DMS53 treated with DMSO at 0.1 percent for 48 hours (cell line): ENCODE measurements around the gene A2M.

Source experiments
- DNase-seq: peaks from one replicate; lab custom pipeline; 2025; ENCODE audit not compliant: unreplicated experiment; lab: John Stamatoyannopoulos, UW

Gene A2M

GRCh38 chr12:9099552-9100190 lies 16.0 kb downstream of the A2M start:
- DNase-seq = no peak

GRCh38 chr12:9098463-9099026 lies 17.2 kb downstream of the A2M start:
- no peak for DNase-seq

- no peak for DNase-seq
These were observed 17.6 kb downstream of the A2M start for GRCh38 chr12:9098115-9098452.

GRCh38 chr12:9096563-9097176 lies 19.0 kb downstream of the A2M start:
- DNase-seq = no peak

GRCh38 chr12:9095322-9095721 lies 20.4 kb downstream of the A2M start:
- DNase-seq = no peak

- no peak for DNase-seq
These were observed 21.1 kb downstream of the A2M start for GRCh38 chr12:9094512-9095206.

- no peak for DNase-seq
These were observed 23.7 kb downstream of the A2M start for GRCh38 chr12:9091891-9092598.

- DNase-seq = no peak
These were observed 25.5 kb downstream of the A2M start for GRCh38 chr12:9090220-9090619.

- DNase-seq = no peak
These were observed 28.5 kb downstream of the A2M start for GRCh38 chr12:9087087-9087835.

GRCh38 chr12:9086087-9086486 lies 29.6 kb downstream of the A2M start:
- DNase-seq = no peak

GRCh38 chr12:9084417-9084816 lies 31.3 kb downstream of the A2M start:
- DNase-seq = no peak

GRCh38 chr12:9083793-9084192 lies 31.9 kb downstream of the A2M start:
- DNase-seq = no peak

GRCh38 chr12:9081667-9082427 lies 33.9 kb downstream of the A2M start:
- no peak for DNase-seq

- DNase-seq = no peak
These were observed 35.6 kb downstream of the A2M start for GRCh38 chr12:9079883-9080675.

- no peak for DNase-seq
These were observed 36.6 kb downstream of the A2M start for GRCh38 chr12:9079082-9079481.

GRCh38 chr12:9077152-9078031 lies 38.3 kb downstream of the A2M start:
- no peak for DNase-seq

GRCh38 chr12:9076733-9077132 lies 39.0 kb downstream of the A2M start:
- no peak for DNase-seq

GRCh38 chr12:9075138-9075535 lies 40.6 kb downstream of the A2M start:
- DNase-seq = no peak
